HepG2 (cell line): ENCODE measurements around the gene MARCHF9. TPM values are rescaled to one million over a fixed set of nuclear protein-coding genes. Genes with fewer than 3 reads are reported as not detected.

ENCODE experiments used
- AKNA ChIP-seq: sonication (generic); formaldehyde crosslinking; IDR thresholded peaks from 2 replicates; pipeline ENCODE4 v1.4.0; 2020; ENCODE audit warnings: missing genetic modification reagents, borderline replicate concordance
- BRD4 ChIP-seq: sonication (generic); formaldehyde crosslinking; IDR thresholded peaks from 2 replicates; pipeline ENCODE4 v1.4.0; 2020; ENCODE audit warnings: missing genetic modification reagents
- ELF4 ChIP-seq: sonication (generic); formaldehyde crosslinking; IDR thresholded peaks from 2 replicates; pipeline ENCODE4 v1.5.0; 2020; ENCODE audit warnings: missing genetic modification reagents, mild to moderate bottlenecking, moderate library complexity, borderline replicate concordance
- FIP1L1 ChIP-seq: fragments of 200-400 bp; formaldehyde crosslinking; IDR thresholded peaks from 2 replicates; pipeline ENCODE4 v1.6.1; 2018; ENCODE audit warnings: low read depth, mild to moderate bottlenecking, low read length, moderate library complexity, borderline replicate concordance; ENCODE audit not compliant: insufficient read depth
- GTF2F1 ChIP-seq: fragments of 150-350 bp; IDR thresholded peaks from 2 replicates; pipeline ENCODE4 v1.6.1; 2014; ENCODE audit warnings: low read length
- GZF1 ChIP-seq: sonication (generic); formaldehyde crosslinking; IDR thresholded peaks from 2 replicates; pipeline ENCODE4 v1.5.1; 2020; ENCODE audit warnings: mild to moderate bottlenecking, missing genetic modification reagents
- HES4 ChIP-seq: sonication (generic); formaldehyde crosslinking; IDR thresholded peaks from 2 replicates; pipeline ENCODE4 v1.9.0; 2021; ENCODE audit warnings: mild to moderate bottlenecking, missing genetic modification reagents, borderline replicate concordance
- JARID2 ChIP-seq: sonication (generic); formaldehyde crosslinking; IDR thresholded peaks from 2 replicates; pipeline ENCODE4 v1.8.1; 2023; ENCODE audit warnings: missing genetic modification reagents, inconsistent platforms; ENCODE audit not compliant: insufficient replicate concordance
- PRDM15 ChIP-seq: sonication (generic); formaldehyde crosslinking; IDR thresholded peaks from 2 replicates; pipeline ENCODE4 v1.4.0; 2020; ENCODE audit warnings: missing genetic modification reagents
- SAP130 ChIP-seq: IDR thresholded peaks from 2 replicates; pipeline ENCODE4 v1.6.1; 2016; ENCODE audit warnings: low read depth
- ZBTB43 ChIP-seq: sonication (generic); formaldehyde crosslinking; conservative IDR thresholded peaks from 2 replicates; pipeline ENCODE4 v1.4.0; 2020; ENCODE audit warnings: missing genetic modification reagents
- ZBTB49 ChIP-seq: sonication (generic); formaldehyde crosslinking; IDR thresholded peaks from 2 replicates; pipeline ENCODE4 v1.4.0; 2020; ENCODE audit warnings: missing genetic modification reagents, borderline replicate concordance
- ZNF329 ChIP-seq: sonication (generic); formaldehyde crosslinking; IDR thresholded peaks from 2 replicates; pipeline ENCODE4 v1.9.0; 2021; ENCODE audit warnings: low read depth, mild to moderate bottlenecking, missing genetic modification reagents
- ZNF572 ChIP-seq: sonication (generic); formaldehyde crosslinking; IDR thresholded peaks from 2 replicates; pipeline ENCODE4 v1.5.1; 2020; ENCODE audit warnings: mild to moderate bottlenecking, missing genetic modification reagents
- ZNF790 ChIP-seq: sonication (generic); formaldehyde crosslinking; IDR thresholded peaks from 2 replicates; pipeline ENCODE4 v1.8.0; 2022; ENCODE audit warnings: missing genetic modification reagents, mild to moderate bottlenecking, borderline replicate concordance
- ZNF879 ChIP-seq: sonication (generic); formaldehyde crosslinking; IDR thresholded peaks from 2 replicates; pipeline ENCODE4 v1.8.1; 2023; ENCODE audit warnings: missing genetic modification reagents
- polyA plus RNA-seq, 8 experiments: library from polyadenylated mRNA; depleted of rRNA in 3 of 8; stranded (reverse) in 7 of 8; unstranded in 1 of 8; fragments of >200 nt; fragmentation: Illumina TruSeq in 4 of 8; extraction: Trizol in 4 of 8; gene quantifications; 2 replicates each; pipeline versions ENCODE4 v1.2.1 to v1.2.3, GENCODE V29; 2011 to 2016; ENCODE audit warnings: low read depth in 4 of 8, missing spikeins in 1 of 8, mixed read lengths in 1 of 8; ENCODE audit not compliant: insufficient read depth in 1 of 8
- total RNA-seq, 5 experiments: library from RNA; depleted of rRNA; stranded (reverse); fragments of >200 nt; fragmentation: Illumina TruSeq; extraction: Trizol; gene quantifications; 2 replicates each; pipeline ENCODE4 v1.2.3, GENCODE V29; 2016; ENCODE audit warnings: low read depth in 1 of 5

The MARCHF9 gene
- total and polyA plus RNA-seq, 2 of the 13 experiments (the other 11 are each of a cell fraction or from before 2014, with no cell fraction given) = 5.7 to 9.6 TPM

- TF ChIP-seq JARID2 (CRISPR knock-in tag) (no peak), SAP130 (CRISPR knock-in tag) (peak; percentile 55), GTF2F1 (no peak), ZBTB49 (CRISPR knock-in tag) (no peak), ZNF572 (CRISPR knock-in tag) (peak; percentile 76; the same call in 1 of the 2 replicates), GZF1 (no peak), PRDM15 (0 out of 2 replicates have a peak, but pooled peaks have one; percentile 38), ZNF790 (CRISPR knock-in tag) (no peak), HES4 (no peak; the same call in 1 of the 2 replicates), AKNA (CRISPR knock-in tag) (no peak), ELF4 (CRISPR knock-in tag) (no peak), BRD4 (CRISPR knock-in tag) (no peak), ZBTB43 (no peak), ZNF879 (no peak), FIP1L1 (no peak), ZNF329 (CRISPR knock-in tag) (no peak)
Observed at GRCh38 chr12:57726151-57726883, 28.6 kb upstream of the MARCHF9 start (continued).
